ENCODE results near the gene REEP1.
"Not testable (repeated sequence)": the region's sequence is repeated elsewhere in the genome, so short reads cannot be mapped to it uniquely, and the experiment has no call there.

Gene REEP1

DNA sequence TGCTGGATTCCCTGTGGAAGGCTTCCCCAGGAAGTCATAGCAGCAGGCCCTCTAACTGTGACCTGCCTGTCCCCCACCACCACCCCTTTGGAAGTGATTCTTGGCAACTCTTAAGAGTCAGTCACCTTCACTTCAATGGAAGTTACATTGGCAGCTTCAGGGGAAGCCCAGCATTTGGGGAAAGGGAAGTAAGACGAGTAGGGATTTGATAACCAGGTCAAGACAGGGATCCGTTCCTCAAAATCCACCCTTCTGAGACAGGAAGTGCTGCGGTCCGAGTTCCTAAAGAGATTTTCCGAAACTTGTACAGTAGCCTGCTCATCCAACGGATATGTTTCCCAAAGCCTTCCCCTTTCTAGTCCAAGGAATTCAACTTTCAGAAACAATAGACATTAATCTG, 84.0 kb downstream of the REEP1 start:
- TF ChIP-seq, protein P1, sequence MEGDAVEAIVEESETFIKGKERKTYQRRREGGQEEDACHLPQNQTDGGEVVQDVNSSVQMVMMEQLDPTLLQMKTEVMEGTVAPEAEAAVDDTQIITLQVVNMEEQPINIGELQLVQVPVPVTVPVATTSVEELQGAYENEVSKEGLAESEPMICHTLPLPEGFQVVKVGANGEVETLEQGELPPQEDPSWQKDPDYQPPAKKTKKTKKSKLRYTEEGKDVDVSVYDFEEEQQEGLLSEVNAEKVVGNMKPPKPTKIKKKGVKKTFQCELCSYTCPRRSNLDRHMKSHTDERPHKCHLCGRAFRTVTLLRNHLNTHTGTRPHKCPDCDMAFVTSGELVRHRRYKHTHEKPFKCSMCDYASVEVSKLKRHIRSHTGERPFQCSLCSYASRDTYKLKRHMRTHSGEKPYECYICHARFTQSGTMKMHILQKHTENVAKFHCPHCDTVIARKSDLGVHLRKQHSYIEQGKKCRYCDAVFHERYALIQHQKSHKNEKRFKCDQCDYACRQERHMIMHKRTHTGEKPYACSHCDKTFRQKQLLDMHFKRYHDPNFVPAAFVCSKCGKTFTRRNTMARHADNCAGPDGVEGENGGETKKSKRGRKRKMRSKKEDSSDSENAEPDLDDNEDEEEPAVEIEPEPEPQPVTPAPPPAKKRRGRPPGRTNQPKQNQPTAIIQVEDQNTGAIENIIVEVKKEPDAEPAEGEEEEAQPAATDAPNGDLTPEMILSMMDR (IDR thresholded peaks at IDR 0.05; ENCODE audit: borderline replicate concordance, insufficient read depth, low read depth, low read length), result no peak
- H3K4me3 ChIP-seq (ENCODE audit: low read depth, low read length), result no peak overlapping the region

GRCh38 chr2:86251840-86252266, 85.6 kb downstream of the REEP1 start:
- H3K4me3 ChIP-seq (ENCODE audit: low read depth, low read length), result no peak overlapping the region
- TF ChIP-seq, protein P1 (IDR thresholded peaks at IDR 0.05; ENCODE audit: borderline replicate concordance, insufficient read depth, low read depth, low read length), result no peak

DNA sequence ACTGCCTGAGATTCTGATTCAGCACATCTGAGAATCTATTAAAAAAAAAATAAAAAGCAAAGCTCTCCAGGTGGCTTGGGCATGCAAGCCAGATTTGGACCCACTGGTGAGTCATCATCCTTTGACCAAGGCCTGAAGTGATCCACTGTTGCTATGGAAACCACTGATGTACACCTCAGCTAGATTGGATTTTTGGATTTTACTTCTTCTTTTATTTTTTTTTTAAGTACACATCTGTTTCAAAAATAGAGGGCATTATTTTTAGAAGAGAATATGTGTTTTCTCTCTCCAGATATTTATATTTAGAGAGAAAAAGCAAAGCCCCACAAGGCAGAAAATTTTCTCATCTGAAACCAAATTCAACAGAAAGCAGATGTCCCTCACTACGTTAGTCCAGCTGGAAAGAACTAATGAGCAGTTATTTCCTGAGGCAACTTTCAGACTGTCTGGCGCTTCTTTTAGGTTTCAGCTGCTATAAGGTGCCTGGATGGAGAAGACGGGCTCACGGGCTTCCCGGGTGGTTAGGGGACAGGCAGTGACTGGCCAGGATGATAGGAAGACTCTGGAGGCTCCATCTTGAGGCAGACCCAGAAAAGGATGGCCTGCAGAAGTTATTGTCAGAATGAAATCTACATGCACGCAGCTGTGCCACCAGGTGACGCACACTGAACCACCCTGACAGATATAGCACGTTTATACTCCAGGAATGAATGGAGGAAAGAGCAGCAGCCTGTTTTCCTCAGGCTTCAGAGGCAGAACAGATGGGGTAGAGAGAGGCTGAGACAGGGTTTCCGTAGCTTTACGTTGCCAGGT, 87.6 kb downstream of the REEP1 start:
- no peak overlapping the region for H3K4me3 ChIP-seq (ENCODE audit: low read depth, low read length)

GRCh38 chr2:86249176-86249575, 88.2 kb downstream of the REEP1 start:
- TF ChIP-seq, protein P1 (IDR thresholded peaks at IDR 0.05; ENCODE audit: borderline replicate concordance, insufficient read depth, low read depth, low read length), result no peak
- no peak overlapping the region for H3K4me3 ChIP-seq (ENCODE audit: low read depth, low read length)

More for the DNA sequence above, 87.6 kb downstream of the REEP1 start:
- TF ChIP-seq, protein P1 (IDR thresholded peaks at IDR 0.05; ENCODE audit: borderline replicate concordance, insufficient read depth, low read depth, low read length), result peak; percentile 46; the same call in 1 of the 2 replicates

GRCh38 chr2:86245222-86245621, 92.2 kb downstream of the REEP1 start:
- not testable (repeated sequence) for H3K4me3 ChIP-seq (ENCODE audit: low read depth, low read length)

DNA sequence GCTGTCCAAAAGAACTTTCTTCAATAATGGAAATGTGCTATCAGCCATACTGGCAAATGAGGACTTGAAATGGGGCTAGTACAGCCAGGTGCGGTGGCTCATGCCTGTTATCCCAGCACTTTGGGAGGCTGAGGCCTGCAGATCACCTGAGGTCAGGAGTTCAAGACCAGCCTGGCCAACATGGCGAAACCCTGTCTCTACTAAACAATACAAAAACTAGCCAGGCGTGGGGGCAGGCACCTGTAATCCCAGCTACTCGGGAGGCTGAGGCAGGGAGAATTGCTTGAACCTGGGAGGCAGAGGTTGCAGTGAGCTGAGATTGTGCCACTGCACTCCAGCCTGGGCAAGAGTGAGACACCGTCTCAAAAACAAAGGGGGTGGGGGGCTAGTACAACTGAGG, 92.6 kb downstream of the REEP1 start:
- H3K4me3 ChIP-seq (ENCODE audit: low read depth, low read length), result not testable (repeated sequence)

GRCh38 chr2:86243950-86244733, 93.3 kb downstream of the REEP1 start:
- TF ChIP-seq, protein P1 (IDR thresholded peaks at IDR 0.05; ENCODE audit: borderline replicate concordance, insufficient read depth, low read depth, low read length), result 0 out of 2 replicates have a peak, but pooled peaks have one; percentile 15

DNA sequence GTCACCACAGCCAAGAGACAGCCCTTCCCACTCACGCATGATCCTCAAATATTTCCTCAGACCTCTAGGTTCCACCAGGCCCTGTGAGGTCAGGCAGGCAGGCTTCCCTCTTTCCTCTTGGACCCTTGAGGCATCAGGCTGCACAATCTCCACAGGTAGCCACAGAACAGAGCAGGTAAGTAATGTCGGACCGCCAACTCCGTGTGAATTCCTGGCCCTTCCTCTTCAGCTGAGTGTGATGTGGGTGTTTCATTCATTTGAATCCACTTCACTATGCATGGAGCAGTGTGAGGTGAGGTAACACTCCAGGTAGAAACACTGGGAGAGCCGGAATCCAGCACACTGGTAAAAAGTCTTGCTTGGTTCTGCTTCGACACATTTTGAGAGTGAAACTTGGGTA, 94.2 kb downstream of the REEP1 start:
- TF ChIP-seq, protein P1 (IDR thresholded peaks at IDR 0.05; ENCODE audit: borderline replicate concordance, insufficient read depth, low read depth, low read length), result no peak
- H3K4me3 ChIP-seq (ENCODE audit: low read depth, low read length), result no peak overlapping the region

More at GRCh38 chr2:86243950-86244733, 93.3 kb downstream of the REEP1 start:
- H3K4me3 ChIP-seq (ENCODE audit: low read depth, low read length), result no peak overlapping the region
